Measurements from ENCODE around the gene KLHL26.

KLHL26 gene

DNA sequence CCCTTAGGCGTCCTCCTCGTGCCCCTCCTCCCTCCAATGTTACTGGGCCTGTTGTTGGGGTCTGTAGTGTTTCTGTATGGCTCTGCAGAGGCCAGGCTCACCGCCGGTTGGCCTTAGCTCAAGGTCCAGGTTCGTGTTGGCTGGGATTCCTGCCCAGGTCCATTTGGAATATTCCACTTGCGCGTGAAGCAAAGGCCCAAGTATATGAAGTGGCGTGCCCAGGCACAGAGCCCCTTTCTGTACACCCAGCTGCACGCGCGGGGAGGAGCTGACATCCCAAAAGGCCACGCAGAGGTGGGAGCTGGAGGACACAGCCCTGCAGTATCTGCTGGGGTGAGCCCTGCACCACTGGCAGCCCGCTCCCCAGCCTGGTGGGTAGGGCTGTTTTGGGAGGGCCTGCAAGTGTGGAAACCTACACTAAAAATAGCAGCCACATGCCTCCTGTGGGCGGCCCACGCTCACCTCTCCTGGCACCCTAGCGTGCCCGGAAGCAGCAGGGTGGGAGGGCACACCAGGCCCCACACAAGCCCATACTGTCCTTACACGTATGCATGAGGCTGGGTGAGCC is 76.8 kb downstream of the KLHL26 start:
- DNase-seq (ENCODE audit: low read depth in 2 of 2) = no peak

GRCh38 chr19:18715416-18715815 is 78.6 kb downstream of the KLHL26 start:
- no peak for DNase-seq (ENCODE audit: low read depth in 2 of 2)

DNA sequence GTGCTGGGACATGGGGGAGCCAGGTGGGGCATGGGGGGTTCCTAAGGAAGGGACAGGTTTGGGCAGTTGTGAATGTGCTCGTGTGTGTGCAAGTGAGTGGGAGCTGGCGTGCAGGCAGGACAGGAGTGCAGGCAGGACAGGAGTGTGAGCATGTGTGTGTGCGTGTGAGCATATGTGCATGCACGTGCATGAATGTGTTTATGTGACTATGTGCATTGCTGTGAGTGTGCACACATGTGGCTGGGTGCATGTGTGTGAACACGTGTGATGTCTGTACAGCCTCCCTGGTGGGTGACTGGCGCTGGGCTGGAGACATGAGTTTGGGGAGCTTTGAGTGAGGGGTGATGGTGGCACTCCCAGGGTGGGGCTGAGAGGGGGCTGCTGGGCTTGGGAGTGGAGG is 80.0 kb downstream of the KLHL26 start:
- DNase-seq (ENCODE audit: low read depth in 2 of 2) = no peak

- DNase-seq (ENCODE audit: low read depth in 2 of 2) = no peak
These were observed 80.8 kb downstream of the KLHL26 start for GRCh38 chr19:18717601-18718000.

DNA sequence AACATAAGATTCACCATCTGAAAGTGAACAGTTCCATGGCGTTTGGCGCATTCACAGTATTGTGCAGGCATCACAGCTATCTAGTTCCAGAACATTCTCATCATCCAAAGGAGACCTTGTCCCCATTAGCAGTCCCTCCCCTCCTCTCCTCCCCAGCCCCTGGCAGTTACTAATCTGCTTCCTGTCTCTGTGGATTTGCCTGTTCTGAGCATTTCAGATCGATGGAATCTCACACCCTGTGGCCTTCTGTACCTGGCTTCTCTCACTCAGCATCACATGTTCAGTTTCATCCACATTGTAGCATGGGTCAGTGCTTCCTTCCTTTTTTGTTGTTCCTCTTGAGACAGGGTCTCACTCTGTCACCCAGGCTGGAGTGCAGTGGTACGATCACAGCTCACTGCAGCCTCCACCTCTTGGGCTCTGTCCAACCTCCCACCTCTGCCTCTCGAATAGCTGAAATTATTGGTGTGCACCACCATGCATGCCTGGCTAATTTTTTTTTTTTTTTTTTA is 81.2 kb downstream of the KLHL26 start:
- DNase-seq (ENCODE audit: low read depth in 2 of 2) = no peak

DNA sequence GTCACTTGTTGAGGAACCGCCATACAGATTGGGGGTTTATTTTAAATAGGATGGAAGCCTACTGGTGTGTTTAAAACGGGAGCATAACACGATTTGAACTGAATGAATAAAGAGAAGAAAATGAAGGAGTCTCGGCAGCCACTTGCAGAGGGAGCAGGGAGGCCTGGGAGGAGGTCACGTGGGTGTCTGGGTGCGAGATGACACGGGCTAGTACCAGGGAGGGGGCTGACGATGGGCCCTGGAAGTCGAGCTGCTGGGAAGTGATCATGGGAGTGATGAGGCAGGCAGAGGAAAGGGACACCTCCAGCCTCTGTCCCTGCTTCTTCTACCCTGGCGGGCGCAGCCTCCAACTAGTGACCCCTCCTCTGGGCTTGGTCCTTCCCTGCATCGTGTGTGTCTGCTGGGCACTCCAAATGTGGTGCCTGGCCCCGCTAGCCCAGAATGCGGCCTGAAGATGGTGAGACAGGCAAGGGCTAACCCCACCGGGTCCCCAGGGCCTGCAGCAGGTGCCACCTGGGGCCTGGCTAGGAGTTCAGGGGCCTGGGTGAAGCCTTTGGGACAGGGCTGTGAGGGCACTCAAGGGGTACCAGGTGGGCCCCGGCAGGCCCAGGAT is 82.1 kb downstream of the KLHL26 start:
- DNase-seq (ENCODE audit: low read depth in 2 of 2) = no peak

- DNase-seq (ENCODE audit: low read depth in 2 of 2) = no peak
These were observed 82.7 kb downstream of the KLHL26 start for GRCh38 chr19:18719541-18719940.
